ENCODE measurements around the gene IL15. TPM values are rescaled to one million over a fixed set of nuclear protein-coding genes. Genes with fewer than 3 reads are reported as not detected.

The IL15 gene
- total RNA-seq, 1 experiment from 2014 or later, result 7.1 TPM

DNA sequence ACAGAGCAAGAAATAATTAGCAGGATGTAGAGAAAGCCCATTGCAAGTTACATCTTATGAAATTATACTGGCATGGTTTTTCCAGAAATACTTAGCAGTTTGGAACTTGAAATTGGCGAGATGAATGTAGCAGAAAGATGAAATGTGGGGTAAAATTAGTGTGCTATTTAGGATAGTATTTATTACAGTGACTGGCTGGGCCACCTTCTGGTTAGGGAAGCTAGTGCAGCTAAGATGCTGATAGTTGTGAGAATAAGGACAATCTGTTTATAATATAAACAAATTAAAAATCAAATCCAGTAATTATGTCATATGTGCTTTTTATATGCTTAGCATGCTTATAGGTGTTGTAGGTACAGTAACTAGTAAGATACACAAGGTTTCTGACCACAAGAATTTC, 74.8 kb downstream of the IL15 start:
- CTCF ChIA-PET, result interaction anchor here (0.7 to 2.1 kb wide), 2 partner anchors 283 to 365 kb away, joined by 3 to 9 read pairs; no protein-coding TSS in a partner anchor
- POLR2A ChIA-PET (ENCODE audit: unreplicated experiment), result no interaction called here
- Histone ChIP-seq H3K79me2 (ENCODE audit: low read length) (no peaks in the 10 kb centered on the region), H3K9me2 (replicated peaks; ENCODE audit: low read length) (no peaks in the 10 kb centered on the region), H3K27me3 (ENCODE audit: low read length) (no peaks in the 10 kb centered on the region), H3K4me2 (ENCODE audit: low read length) (no peak overlapping the region), H3K36me3 (ENCODE audit: low read depth, low read length) (peaks cover 3% of the 10 kb centered on the region; the same call in 1 of the 2 replicates), H3K27ac (ENCODE audit: low read length) (no peak overlapping the region), H2AFZ (ENCODE audit: low read length) (no peak overlapping the region), H3F3A (ENCODE audit: low read length, unreplicated experiment) (no peaks in the 10 kb centered on the region), H3K4me3 (ENCODE audit: low read length) (no peak overlapping the region), H3K4me1 (ENCODE audit: insufficient read depth, low read length) (peaks cover 24% of the 10 kb centered on the region), H3K9me3 (ENCODE audit: low read length) (0 out of 2 replicates have a peak, but pooled peaks cover 5% of the 10 kb centered on the region), H4K20me1 (ENCODE audit: low read length) (no peaks in the 10 kb centered on the region), H3K9ac (ENCODE audit: low read length) (no peak overlapping the region)
- BruUV-seq (replicated peaks), result no TSS peak
- ATAC-seq, result peak; percentile 50
- DNase-seq, result peak; percentile 61
- no peak for TF ChIP-seq EZH2phosphoT487 (IDR thresholded peaks at IDR 0.05; ENCODE audit: borderline replicate concordance, low read length)
- TF ChIP-seq, protein P1, sequence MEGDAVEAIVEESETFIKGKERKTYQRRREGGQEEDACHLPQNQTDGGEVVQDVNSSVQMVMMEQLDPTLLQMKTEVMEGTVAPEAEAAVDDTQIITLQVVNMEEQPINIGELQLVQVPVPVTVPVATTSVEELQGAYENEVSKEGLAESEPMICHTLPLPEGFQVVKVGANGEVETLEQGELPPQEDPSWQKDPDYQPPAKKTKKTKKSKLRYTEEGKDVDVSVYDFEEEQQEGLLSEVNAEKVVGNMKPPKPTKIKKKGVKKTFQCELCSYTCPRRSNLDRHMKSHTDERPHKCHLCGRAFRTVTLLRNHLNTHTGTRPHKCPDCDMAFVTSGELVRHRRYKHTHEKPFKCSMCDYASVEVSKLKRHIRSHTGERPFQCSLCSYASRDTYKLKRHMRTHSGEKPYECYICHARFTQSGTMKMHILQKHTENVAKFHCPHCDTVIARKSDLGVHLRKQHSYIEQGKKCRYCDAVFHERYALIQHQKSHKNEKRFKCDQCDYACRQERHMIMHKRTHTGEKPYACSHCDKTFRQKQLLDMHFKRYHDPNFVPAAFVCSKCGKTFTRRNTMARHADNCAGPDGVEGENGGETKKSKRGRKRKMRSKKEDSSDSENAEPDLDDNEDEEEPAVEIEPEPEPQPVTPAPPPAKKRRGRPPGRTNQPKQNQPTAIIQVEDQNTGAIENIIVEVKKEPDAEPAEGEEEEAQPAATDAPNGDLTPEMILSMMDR (conservative IDR thresholded peaks at IDR 0.05; ENCODE audit: low read depth, low read length), result peak; percentile 76
- intact Hi-C loops (cut with micrococcal nuclease), result loop anchor here (1.0 to 10.0 kb wide), 5 partner anchors 74 to 404 kb away; partner anchors contain the start of gene IL15

- ATAC-seq (no peak), DNase-seq (no peak)
- Histone ChIP-seq H3K79me2 (ENCODE audit: low read length) (no peaks in the 10 kb centered on the region), H3K4me1 (ENCODE audit: insufficient read depth, low read length) (peaks cover 24% of the 10 kb centered on the region), H3K9me3 (ENCODE audit: low read length) (no peaks in the 10 kb centered on the region), H3K27me3 (ENCODE audit: low read length) (no peaks in the 10 kb centered on the region), H3F3A (ENCODE audit: low read length, unreplicated experiment) (no peaks in the 10 kb centered on the region), H3K9ac (ENCODE audit: low read length) (no peak overlapping the region), H3K4me2 (ENCODE audit: low read length) (peak overlapping the region; percentile 62), H3K9me2 (replicated peaks; ENCODE audit: low read length) (no peaks in the 10 kb centered on the region), H2AFZ (ENCODE audit: low read length) (no peak overlapping the region), H3K36me3 (ENCODE audit: low read depth, low read length) (no peaks in the 10 kb centered on the region), H3K4me3 (ENCODE audit: low read length) (no peak overlapping the region), H4K20me1 (ENCODE audit: low read length) (no peaks in the 10 kb centered on the region), H3K27ac (ENCODE audit: low read length) (peak overlapping the region; percentile 58)
- CTCF ChIA-PET, result interaction anchor here (2.1 kb wide), 1 partner anchor 367 kb away, joined by 9 read pairs; no protein-coding TSS in a partner anchor
- intact Hi-C loops (cut with micrococcal nuclease), result loop anchor here (5.0 to 10.0 kb wide), 2 partner anchors 76 to 168 kb away; partner anchors contain the start of gene IL15
- POLR2A ChIA-PET (ENCODE audit: unreplicated experiment), result no interaction called here
- no TSS peak for BruUV-seq (replicated peaks)
- TF ChIP-seq EZH2phosphoT487 (IDR thresholded peaks at IDR 0.05; ENCODE audit: borderline replicate concordance, low read length) (no peak), EZH2 (IDR thresholded peaks at IDR 0.05; ENCODE audit: low read length, unreplicated experiment) (no peak)
- TF ChIP-seq, protein P1 (conservative IDR thresholded peaks at IDR 0.05; ENCODE audit: low read depth, low read length), result no peak
Measured at GRCh38 chr4:141713185-141713584, 76.8 kb downstream of the IL15 start.

GRCh38 chr4:141713771-141714445, 77.5 kb downstream of the IL15 start:
- TF ChIP-seq EZH2phosphoT487 (IDR thresholded peaks at IDR 0.05; ENCODE audit: borderline replicate concordance, low read length), result no peak
- TF ChIP-seq EZH2 (IDR thresholded peaks at IDR 0.05; ENCODE audit: low read length, unreplicated experiment), result no peak
- TF ChIP-seq, protein P1 (conservative IDR thresholded peaks at IDR 0.05; ENCODE audit: low read depth, low read length), result no peak
- Histone ChIP-seq H3K9me3 (ENCODE audit: low read length) (no peaks in the 10 kb centered on the region), H3K27me3 (ENCODE audit: low read length) (no peaks in the 10 kb centered on the region), H3K79me2 (ENCODE audit: low read length) (no peaks in the 10 kb centered on the region), H2AFZ (ENCODE audit: low read length) (peak overlapping the region; percentile 58; the same call in 1 of the 2 replicates), H3K36me3 (ENCODE audit: low read depth, low read length) (no peaks in the 10 kb centered on the region), H3K4me2 (ENCODE audit: low read length) (peak overlapping the region; percentile 62), H3K4me3 (ENCODE audit: low read length) (peak overlapping the region; percentile 25; the same call in 1 of the 2 replicates), H3K9me2 (replicated peaks; ENCODE audit: low read length) (no peaks in the 10 kb centered on the region), H3K4me1 (ENCODE audit: insufficient read depth, low read length) (peaks cover 24% of the 10 kb centered on the region), H3F3A (ENCODE audit: low read length, unreplicated experiment) (no peaks in the 10 kb centered on the region), H4K20me1 (ENCODE audit: low read length) (no peaks in the 10 kb centered on the region), H3K9ac (ENCODE audit: low read length) (no peak overlapping the region), H3K27ac (ENCODE audit: low read length) (peak overlapping the region; percentile 58)
- CTCF ChIA-PET, result no interaction called here
- peak; percentile 81 for DNase-seq
- POLR2A ChIA-PET (ENCODE audit: unreplicated experiment), result no interaction called here
- no TSS peak for BruUV-seq (replicated peaks)
- peak; percentile 79 for ATAC-seq
- intact Hi-C loops (cut with micrococcal nuclease), result loop anchor here (5.0 to 10.0 kb wide), 2 partner anchors 77 to 169 kb away; partner anchors contain the start of gene IL15
